NCI-H2227 (cell line): ENCODE data around the gene COMP.
A peak's percentile ranks its signal among the peaks of the same experiment; 100 is the strongest.
"Not testable (repeated sequence)": the region's sequence is repeated elsewhere in the genome, so short reads cannot be mapped to it uniquely, and the experiment has no call there.

Experiments
- DNase-seq: peaks from one replicate; lab custom pipeline; 2025; ENCODE audit not compliant: unreplicated experiment; lab: John Stamatoyannopoulos, UW

Gene COMP

DNA sequence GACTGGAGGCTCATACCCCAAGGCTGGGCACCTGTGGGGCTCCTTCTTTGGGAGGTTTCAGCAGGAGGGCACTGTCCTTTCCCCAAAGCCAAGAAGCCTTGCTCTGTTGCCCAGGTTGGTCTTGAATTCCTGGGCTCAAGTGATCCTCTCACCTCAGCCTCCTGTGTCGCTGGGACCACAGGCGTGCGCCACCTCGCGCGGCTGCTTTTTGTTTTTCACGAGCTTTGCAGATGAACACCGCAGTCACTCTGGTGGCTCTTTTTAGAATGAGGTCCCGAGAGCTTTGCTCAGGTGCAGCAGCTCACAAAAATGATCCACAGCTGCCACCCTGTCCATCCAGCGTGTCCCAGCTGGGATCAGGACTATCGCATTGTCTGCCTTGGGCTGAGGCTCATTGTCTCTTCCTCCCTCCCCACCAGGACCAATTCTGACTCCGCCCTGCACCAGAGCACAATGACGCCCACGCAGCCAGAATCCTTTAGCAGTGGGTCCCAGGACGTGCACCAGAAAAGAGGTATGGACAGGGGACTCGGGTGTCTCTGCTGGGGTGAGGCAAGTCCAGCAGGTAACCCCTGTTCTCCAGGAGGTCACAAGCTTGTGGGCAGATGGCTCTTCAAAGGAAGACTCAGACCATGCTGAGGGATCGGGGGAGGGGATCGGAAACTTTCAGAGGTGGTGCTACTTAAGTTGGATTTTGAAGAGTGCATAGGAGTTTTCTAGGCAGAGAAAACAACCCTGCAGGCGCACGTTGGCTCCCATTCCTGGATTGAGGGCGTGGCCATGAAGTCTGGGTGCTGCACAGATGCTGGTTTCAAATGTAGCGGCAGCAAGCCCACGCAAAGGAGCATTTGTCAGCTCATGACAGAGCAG lies 41.5 kb downstream of the COMP start:
- DNase-seq = no peak

DNA sequence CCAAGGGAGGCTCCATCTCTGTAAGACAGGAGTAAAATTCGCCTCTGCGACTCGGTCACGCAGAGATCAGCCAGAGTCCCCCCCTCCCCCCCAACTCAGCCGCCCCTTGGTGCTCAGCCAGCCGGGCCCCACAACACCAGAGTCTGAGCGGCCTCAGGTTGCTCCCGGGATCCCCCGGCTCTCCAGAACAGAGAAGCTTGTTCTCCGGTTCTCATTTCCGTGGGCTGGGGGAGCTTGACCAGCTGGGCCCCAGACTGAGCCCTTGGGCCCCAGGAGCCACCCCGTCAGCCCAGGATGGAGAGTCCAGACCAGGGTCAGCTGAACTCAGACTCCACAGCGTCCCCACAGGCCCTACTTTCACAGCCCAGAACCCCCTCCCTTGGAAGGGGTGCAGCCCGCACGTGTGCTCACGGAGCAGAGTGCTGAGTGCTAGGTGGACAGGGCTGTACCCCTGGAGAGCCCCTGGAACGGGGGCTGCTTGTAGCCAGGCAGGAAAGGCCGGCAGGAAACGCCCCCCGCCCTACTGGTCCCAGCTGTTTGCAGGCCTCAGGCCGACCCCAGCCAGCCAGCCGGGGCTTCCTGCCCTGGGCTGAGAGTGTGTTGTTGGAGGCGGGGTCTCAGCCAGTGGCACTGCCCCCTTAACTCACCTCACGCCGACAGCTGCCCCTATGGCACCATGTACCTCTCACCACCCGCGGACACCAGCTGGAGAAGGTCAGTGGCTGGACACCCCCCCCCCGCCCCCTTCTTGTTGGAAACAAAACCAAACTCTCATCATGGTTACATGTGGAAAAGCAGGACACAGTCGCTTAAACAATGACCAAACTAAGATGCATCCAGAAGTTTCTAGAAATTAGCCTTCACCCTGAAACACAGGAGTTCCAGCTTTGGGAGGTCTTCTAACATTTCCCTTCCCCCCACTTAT lies 44.4 kb downstream of the COMP start:
- no peak for DNase-seq

DNA sequence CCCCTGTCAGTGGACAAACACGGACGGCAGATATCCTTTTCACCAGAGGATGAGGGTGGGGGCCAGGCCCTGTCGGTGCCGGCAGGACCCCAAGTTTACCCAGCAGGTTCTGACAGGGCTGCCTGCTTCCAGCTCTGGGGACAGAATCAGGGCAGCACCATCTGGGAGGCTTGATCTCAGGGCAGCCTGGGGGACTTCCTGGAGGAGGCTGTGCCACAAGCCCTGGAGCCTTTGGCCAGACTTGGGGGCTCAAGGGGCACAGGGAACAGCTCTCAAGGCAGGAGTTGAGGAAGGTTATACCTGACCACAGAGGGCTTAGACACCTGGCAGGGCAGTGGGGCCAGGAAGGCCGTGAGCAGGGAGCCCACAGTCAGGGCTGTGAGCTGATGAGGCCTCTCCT lies 45.2 kb downstream of the COMP start:
- DNase-seq = no peak

- no peak for DNase-seq
Observed at GRCh38 chr19:18745012-18745735, 45.9 kb downstream of the COMP start.

- no peak for DNase-seq
Observed at GRCh38 chr19:18743784-18744418, 47.2 kb downstream of the COMP start.

DNA sequence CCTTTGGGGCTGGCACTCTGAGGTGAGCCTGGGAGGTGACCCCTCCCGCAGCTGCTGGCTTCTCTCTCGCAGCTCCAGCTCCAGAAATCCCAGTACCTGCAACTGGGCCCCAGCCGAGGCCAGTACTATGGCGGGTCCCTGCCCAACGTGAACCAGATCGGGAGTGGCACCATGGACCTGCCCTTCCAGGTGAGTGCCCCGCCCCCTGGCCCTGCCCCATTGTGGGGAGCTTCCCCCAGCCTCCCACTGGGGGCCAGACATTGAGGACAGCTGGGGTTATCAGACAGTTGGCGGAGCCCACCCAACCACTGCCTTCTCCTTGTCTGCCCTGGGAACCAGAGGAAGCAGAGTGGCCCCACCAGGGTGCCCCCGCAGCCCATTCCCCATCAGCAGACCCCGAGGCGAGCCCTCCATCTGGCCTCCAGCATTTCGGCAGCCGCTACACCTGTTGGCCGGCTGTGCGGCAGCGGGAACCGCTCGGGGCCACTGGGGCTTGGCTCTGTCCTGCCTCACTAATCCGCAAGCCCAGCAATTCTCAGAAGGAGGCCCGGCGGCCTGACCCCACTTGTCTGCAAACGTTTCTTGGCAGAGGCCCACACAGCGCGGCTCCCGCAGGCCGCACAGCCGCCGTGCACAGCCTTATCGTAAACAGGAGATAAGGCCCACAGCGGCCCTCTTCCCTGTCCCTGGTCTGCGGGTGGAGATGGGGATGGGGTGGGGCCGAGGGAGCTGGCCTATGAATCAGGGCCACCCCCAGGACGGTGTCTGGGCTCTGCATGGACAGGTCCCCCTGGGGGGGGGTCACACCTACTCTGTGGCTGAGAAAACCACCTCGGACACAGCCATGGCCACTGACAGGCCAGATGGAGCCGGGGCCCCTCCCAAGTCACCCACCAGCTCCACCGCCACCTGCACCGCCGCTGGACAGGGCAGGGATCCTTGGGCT lies 48.0 kb downstream of the COMP start:
- DNase-seq = peak; percentile 8

GRCh38 chr19:18742324-18742723 lies 48.8 kb downstream of the COMP start:
- DNase-seq = no peak

- DNase-seq = no peak
Observed at GRCh38 chr19:18741124-18742121, 49.7 kb downstream of the COMP start.

DNA sequence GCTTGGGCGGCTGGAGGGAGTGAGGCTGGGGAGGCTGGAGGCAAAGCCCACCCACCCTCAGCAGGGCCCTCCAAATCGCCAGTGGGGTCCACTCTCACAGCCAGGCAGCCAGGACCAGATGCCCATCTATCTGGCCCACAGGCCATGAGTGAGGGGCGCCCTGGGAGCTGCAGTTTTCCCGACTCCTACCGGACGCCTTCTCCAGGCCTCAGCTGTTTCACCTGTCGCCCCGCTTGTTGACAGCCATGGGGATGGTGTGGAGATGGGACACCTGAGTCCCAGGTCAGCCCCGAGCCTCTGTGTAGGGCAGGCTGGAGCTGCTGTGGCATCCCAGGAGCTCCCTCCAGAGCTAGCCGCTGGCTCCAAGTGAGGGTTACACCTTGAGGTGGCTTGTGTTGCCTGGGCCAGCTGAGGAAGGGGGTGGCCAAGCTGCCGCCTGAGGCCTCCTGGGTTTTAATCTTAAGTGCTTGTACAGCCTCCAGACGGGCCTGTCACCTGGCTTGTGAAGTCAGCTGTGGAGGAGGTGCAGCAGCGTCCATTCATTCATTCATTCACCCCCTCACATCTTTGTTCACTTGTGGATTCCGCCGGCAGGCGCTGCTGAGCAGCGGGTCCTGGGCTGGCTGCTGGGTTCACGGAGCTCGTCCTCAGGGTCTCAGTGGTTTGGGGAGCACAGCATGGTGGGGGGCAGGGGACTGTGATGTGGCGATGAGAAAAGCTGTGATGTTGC lies 52.0 kb downstream of the COMP start:
- DNase-seq = no peak

GRCh38 chr19:18737954-18738351 lies 53.2 kb downstream of the COMP start:
- no peak for DNase-seq

DNA sequence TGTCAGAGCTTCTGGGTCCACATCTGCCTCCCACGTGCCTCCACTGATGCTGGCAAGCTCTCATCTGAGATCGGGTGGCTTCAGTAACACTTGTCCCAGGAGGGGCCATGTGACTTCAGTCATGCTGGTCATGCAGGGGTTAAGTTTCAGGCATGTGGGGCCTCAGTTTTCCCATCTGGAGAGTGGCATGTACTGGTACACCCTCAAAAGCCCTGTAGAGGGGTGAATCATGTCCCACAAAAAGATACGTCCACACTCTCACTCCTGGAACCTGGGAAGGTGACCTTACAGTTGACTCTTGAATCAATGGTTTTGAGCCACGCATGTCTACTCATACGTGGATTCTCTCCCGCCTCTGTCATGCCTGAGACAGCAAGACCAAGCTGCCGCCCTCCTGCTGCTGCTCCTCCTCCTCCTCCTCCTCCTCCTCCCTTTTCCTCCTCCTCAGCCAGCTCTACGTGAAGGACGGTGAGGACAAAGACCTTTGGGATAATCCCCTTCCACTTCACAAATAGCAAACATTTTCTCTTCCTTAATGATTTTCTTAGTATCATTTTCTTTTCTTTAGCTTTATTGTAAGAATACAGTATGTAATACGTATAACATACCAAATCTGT lies 53.7 kb downstream of the COMP start:
- DNase-seq = no peak

DNA sequence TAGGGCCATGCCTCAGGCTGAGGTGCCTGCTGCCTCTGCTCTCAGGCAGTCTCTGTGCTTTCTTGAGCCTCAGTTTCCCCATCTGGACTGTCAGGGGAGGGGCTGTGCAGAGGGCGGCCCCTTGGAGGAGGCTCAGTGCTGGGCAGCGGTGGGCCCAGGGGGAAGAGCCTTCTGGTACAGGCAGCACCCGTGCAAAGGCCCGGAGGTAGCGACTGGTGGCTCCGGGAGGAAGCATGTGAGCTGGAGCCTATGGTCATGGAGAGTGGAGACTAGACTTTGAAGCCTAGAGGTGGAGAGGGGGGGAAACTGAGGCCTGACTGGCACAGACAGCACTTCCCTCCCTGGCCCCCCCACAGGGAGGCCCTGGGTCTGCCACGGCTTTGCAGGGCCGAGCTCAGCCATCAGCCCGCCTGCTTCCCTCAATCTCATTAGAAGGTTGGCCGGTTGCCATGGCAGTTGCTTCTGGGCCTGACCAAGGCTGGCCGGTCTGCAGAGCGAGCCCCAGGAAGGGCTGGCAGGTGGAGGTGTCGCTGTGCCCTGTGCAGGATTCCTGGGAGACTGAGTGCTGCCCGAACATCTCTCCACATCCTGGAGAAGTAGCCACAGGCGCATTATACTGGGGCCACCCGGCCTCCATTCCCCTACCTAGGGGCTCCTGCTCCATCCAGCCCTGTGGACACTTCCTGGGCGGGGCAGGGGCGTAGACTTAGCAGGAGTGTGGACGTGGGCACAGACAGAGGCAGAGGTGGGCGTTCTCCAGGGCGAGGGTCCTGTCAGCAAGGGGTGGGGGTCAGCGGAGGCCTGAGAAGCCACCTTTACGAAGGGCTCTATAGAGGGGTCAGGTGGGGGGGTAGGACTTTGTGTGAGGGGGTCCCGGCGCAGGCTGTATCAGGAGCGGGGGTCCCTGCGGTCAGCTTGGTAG lies 54.4 kb downstream of the COMP start:
- no peak for DNase-seq

DNA sequence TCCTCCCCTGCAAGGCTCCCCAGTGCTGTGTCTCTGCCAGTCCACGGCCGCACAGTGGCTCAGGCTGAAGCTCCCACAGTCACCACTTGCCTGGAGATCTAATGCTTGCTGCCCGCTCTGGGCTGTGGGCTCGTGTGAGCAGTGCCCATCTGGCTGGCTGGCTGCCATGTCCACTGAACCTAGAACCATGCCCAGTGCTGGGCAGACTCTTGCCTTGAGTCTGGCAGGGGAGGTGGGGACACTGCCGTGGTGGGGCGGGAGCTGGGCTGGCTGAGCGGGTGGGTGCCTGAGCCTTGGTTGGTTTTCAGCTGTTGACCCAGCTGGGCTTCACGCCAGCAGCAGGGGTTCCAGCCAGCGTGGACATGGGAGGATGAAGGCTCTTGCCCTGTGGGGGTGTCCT lies 55.4 kb downstream of the COMP start:
- no peak for DNase-seq

GRCh38 chr19:18735324-18735723 lies 55.8 kb downstream of the COMP start:
- DNase-seq = no peak

GRCh38 chr19:18733762-18734332 lies 57.3 kb downstream of the COMP start:
- not testable (repeated sequence) for DNase-seq

DNA sequence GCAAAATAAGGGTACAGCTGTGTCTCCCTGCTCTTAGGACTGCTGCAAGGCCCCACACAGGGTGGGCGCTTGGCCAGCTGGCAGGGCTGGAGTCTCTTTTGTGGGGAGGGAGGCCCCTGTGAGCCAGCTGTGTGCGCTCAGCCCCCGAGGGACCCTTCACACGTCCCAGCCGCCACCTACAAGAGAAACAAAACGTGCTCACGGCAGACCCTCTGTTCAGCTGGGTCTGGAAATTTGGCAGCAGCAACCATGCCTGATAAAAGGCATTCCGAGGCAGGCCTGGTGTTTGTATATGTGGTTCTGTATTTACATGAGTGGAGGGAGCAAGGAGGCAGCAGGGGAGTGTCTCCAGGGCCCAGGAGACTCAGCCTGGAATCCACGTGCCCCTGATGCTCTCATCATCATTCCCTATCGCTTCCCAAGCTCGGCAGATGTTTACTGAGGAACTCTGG lies 57.9 kb downstream of the COMP start:
- no peak for DNase-seq
